Naive thymus-derived CD4-positive, alpha-beta T cell (primary cell): ENCODE data around the gene ELMO1. TPM values are rescaled to one million over a fixed set of nuclear protein-coding genes. Genes with fewer than 3 reads are reported as not detected.

ENCODE experiments used
- ATAC-seq: fragments of 150-1000 bp; cut with Tn5 transposase; 2 replicates; pipeline ENCODE4 v1.10.0; 2021; ENCODE audit warnings: mild to moderate bottlenecking, moderate library complexity
- CTCF ChIA-PET: fragments of 350-600 bp; sonication (Branson Sonifier 250); formaldehyde crosslinking; loops from one replicate; lab custom pipeline; 2021; ENCODE audit warnings: antibody characterized with exemption; lab: Charles Lee
- POLR2A ChIA-PET: fragments of 350-600 bp; sonication (Branson Sonifier 250); formaldehyde crosslinking; loops from one replicate; lab custom pipeline; 2021; ENCODE audit warnings: antibody characterized with exemption, inconsistent platforms; lab: Charles Lee
- DNase-seq, 9 donors: peaks; one replicate each; pipeline versions ENCODE4 v3.0.0 to v3.0.0-alpha.2; 2020 to 2022; ENCODE audit warnings: mixed read lengths in 1 of 9
- H3K27ac ChIP-seq: one replicate; pipeline ENCODE4 v1.7.0; 2013; ENCODE audit warnings: mild to moderate bottlenecking, low read depth, low read length, moderate library complexity
- H3K27me3 ChIP-seq, 2 donors: one replicate each; pipeline ENCODE4 v1.7.0; 2013; ENCODE audit warnings: low read length in 2 of 2, mild to moderate bottlenecking in 2 of 2, moderate library complexity in 2 of 2; ENCODE audit not compliant: control insufficient read depth in 2 of 2, insufficient read depth in 2 of 2
- H3K36me3 ChIP-seq, 3 experiments: 1 replicate in 2 of 3; 2 replicates in 1 of 3; pipeline ENCODE4 v1.7.0; 2013; ENCODE audit warnings: low read length in 3 of 3, mild to moderate bottlenecking in 3 of 3, moderate library complexity in 1 of 3; ENCODE audit not compliant: insufficient read depth in 3 of 3, control insufficient read depth in 2 of 3
- H3K4me1 ChIP-seq, 2 donors: one replicate each; pipeline ENCODE4 v1.7.0; 2013; ENCODE audit warnings: low read length in 2 of 2, mild to moderate bottlenecking in 2 of 2, moderate library complexity in 1 of 2; ENCODE audit not compliant: control insufficient read depth in 2 of 2, insufficient read depth in 2 of 2
- H3K4me3 ChIP-seq: 2 replicates; pipeline ENCODE4 v1.7.0; 2013; ENCODE audit warnings: mild to moderate bottlenecking, low read length
- H3K9me3 ChIP-seq, 3 experiments: 1 replicate in 2 of 3; 2 replicates in 1 of 3; pipeline ENCODE4 v1.7.0; 2013; ENCODE audit warnings: low read length in 3 of 3; ENCODE audit not compliant: control insufficient read depth in 2 of 3
- H3K27ac Mint-ChIP-seq, 9 donors: one replicate each; pipeline ENCODE4 v1.8.0; 2020 to 2022; ENCODE audit warnings: mixed read lengths in 9 of 9, mild to moderate bottlenecking in 8 of 9, moderate library complexity in 5 of 9, inconsistent platforms in 2 of 9
- H3K27me3 Mint-ChIP-seq, 5 donors: one replicate each; pipeline ENCODE4 v1.8.0; 2021 to 2022; ENCODE audit warnings: mixed read lengths in 5 of 5, mild to moderate bottlenecking in 1 of 5
- H3K36me3 Mint-ChIP-seq, 5 donors: one replicate each; pipeline ENCODE4 v1.8.0; 2020 to 2022; ENCODE audit warnings: mixed read lengths in 5 of 5, mild to moderate bottlenecking in 3 of 5, inconsistent platforms in 1 of 5
- H3K4me1 Mint-ChIP-seq, 7 donors: one replicate each; pipeline ENCODE4 v1.8.0; 2020 to 2022; ENCODE audit warnings: mixed read lengths in 7 of 7, mild to moderate bottlenecking in 3 of 7, inconsistent platforms in 1 of 7
- H3K4me3 Mint-ChIP-seq, 10 donors: one replicate each; pipeline ENCODE4 v1.8.0; 2020 to 2022; ENCODE audit warnings: mild to moderate bottlenecking in 10 of 10, mixed read lengths in 10 of 10, moderate library complexity in 6 of 10, inconsistent platforms in 2 of 10
- H3K9me3 Mint-ChIP-seq, 11 donors: one replicate each; pipeline ENCODE4 v1.8.0; 2020 to 2022; ENCODE audit warnings: mixed read lengths in 11 of 11, mild to moderate bottlenecking in 4 of 11, inconsistent platforms in 1 of 11, moderate library complexity in 1 of 11
- intact Hi-C, 2 donors: fragments of 100-400 bp; cut with micrococcal nuclease; formaldehyde crosslinking; loops; one replicate each; pipeline ENCODE4 v1.15.1; 2023
- polyA plus RNA-seq, 2 donors: library from polyadenylated mRNA; unstranded; fragments of 300-500 nt; fragmentation: Illumina TruSeq; gene quantifications; one replicate each; pipeline ENCODE4 v1.2.3, GENCODE V29; 2021
- total RNA-seq, 6 experiments: library from RNA in 5 of 6; stranded (reverse) in 5 of 6; gene quantifications; 1 replicate in 5 of 6; 2 replicates in 1 of 6; pipeline ENCODE4 v1.2.3 and lab custom pipeline; 2021 to 2026

The ELMO1 gene
- total and polyA plus RNA-seq, 7 experiments from 2014 or later: 63.6 to 160 (median 124) TPM

DNA sequence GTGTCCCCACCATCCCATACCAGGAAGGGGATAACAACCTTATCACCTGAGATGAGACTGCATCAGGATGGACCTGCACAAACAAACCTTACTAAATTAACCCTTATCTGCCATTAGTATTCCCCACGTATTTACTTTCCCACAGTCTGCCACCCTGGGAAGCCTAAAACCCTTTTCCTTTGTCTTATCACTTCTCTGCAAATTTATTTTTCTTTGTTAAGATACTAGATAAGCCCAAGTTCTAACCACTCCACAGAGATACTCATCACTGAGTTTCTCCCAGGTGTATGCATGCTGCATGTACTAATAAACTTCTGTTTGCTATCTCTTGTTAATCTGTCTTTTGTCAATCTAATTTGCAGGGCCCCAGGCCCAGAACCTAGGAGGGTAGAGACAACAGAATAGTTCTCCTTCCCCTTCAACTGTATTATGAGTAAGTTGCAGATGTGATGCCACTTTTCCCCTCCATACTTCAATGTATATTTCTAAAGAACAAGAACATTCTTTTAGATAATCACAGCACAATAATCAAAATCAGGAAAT is 66.0 kb downstream of the ELMO1 start:
- H3K36me3 Mint-ChIP-seq: peaks cover 7 to 51% (median 24%) of the 10 kb centered on the region in 5 donors
- H3K4me3 Mint-ChIP-seq: no peak overlapping the region
- Histone ChIP-seq H3K36me3 (no peaks in the 10 kb centered on the region), H3K27ac (no peak overlapping the region), H3K27me3 (no peaks in the 10 kb centered on the region), H3K9me3 (no peaks in the 10 kb centered on the region), H3K4me3 (no peak overlapping the region), H3K4me1 (no peaks in the 10 kb centered on the region)
- no peak for DNase-seq
- no peak for ATAC-seq
- no peaks in the 10 kb centered on the region for H3K27me3 Mint-ChIP-seq
- CTCF ChIA-PET: no interaction called here
- peaks cover 23 to 61% (median 35%) of the 10 kb centered on the region in 7 donors for H3K4me1 Mint-ChIP-seq
- peaks cover 0 to 13% (median 2%) of the 10 kb centered on the region in 11 donors for H3K9me3 Mint-ChIP-seq
- peak overlapping the region in 3 of 9 donors; percentile 11 to 33 (median 28) for H3K27ac Mint-ChIP-seq
- POLR2A ChIA-PET: no interaction called here
- intact Hi-C loops: loop anchor here in 1 of 2 donors (2.0 kb wide), 1 partner anchor 18 kb away; no protein-coding TSS in a partner anchor

DNA sequence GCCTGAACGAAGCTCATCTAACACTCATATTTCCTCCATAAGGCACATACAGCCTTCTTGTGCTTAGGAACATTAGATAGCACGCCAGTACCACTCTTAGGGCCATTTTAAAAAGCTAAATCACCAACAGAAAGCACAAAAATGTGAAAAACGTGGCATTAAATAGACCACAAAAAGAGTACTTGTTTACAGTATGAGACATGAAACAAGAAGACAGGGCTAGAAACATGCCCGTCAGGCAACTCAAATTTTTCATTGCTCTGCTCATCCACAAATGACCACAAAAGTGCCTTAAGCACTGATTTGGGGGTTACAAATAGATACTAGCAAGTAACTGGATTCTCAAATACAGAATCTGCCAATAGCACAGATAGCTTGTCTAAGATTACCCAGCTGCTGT is 67.8 kb downstream of the ELMO1 start:
- Mint-ChIP-seq H3K27ac (peak overlapping the region in 1 of 9 donors; percentile 56), H3K27me3 (no peaks in the 10 kb centered on the region), H3K9me3 (peaks cover 2 to 28% (median 6%) of the 10 kb centered on the region in 11 donors), H3K4me3 (no peak overlapping the region), H3K36me3 (peaks cover 13 to 60% (median 40%) of the 10 kb centered on the region in 5 donors), H3K4me1 (peaks cover 24 to 68% (median 43%) of the 10 kb centered on the region in 7 donors)
- Histone ChIP-seq H3K4me3 (no peak overlapping the region), H3K9me3 (peaks cover 0 to 4% (median 0%) of the 10 kb centered on the region in 3 experiments), H3K27ac (no peak overlapping the region), H3K36me3 (no peaks in the 10 kb centered on the region), H3K27me3 (no peaks in the 10 kb centered on the region), H3K4me1 (no peaks in the 10 kb centered on the region)
- ChIA-PET POLR2A (interaction anchor here (1.4 kb wide), 1 partner anchor 64 kb away, joined by 3 read pairs; no protein-coding TSS in a partner anchor), CTCF (interaction anchor here (0.5 kb wide), 1 partner anchor 199 kb away, joined by 3 read pairs; no protein-coding TSS in a partner anchor)
- DNase-seq: no peak
- intact Hi-C loops: no loop called here
- ATAC-seq: no peak

DNA sequence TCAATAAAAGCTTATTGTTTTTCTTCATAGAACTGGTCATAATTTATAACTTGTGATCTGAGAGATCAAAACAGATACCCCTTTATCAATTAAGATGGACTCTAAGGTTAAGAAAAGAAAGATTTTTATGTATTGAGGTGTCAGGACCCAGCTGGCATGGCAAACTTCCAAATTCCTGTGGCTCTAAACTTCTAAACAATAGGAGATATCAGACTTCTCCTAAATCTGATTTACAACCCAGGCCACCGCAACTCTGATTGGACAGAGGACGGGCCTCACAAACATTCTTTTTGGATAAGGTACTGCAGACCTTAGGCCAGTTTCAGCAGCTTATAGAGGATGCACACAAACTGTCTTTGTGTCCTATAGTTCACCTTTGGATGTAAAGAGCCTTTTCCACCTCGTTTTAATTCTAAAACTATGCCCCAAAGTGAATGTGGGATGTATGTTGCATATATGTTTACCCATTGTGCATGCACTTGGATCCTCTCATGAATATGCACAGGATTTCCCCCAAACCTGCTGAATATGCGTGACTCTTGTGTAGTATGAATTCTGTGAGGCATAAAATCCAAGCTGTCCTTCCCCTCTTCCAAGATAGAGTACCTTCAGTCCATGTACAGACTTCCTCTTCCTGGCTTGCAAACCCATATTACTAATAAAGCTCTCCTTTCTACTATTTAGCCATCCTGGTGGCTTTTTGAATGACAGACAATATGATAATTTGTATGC is 69.0 kb downstream of the ELMO1 start:
- no peaks in the 10 kb centered on the region for H3K27me3 Mint-ChIP-seq
- peaks cover 13 to 60% (median 45%) of the 10 kb centered on the region in 5 donors for H3K36me3 Mint-ChIP-seq
- POLR2A ChIA-PET: no interaction called here
- ATAC-seq (no peak), DNase-seq (no peak)
- intact Hi-C loops: no loop called here
- no peak overlapping the region for H3K27ac ChIP-seq
- peak overlapping the region in 3 of 9 donors; percentile 1 to 64 (median 53) for H3K27ac Mint-ChIP-seq
- H3K9me3 ChIP-seq: peaks cover 0 to 4% (median 0%) of the 10 kb centered on the region in 3 experiments
- no peak overlapping the region for H3K4me3 ChIP-seq
- H3K4me1 Mint-ChIP-seq: peaks cover 20 to 63% (median 41%) of the 10 kb centered on the region in 7 donors
- no peak overlapping the region for H3K4me3 Mint-ChIP-seq
- CTCF ChIA-PET: no interaction called here
- peaks cover 2 to 28% (median 6%) of the 10 kb centered on the region in 11 donors for H3K9me3 Mint-ChIP-seq
- H3K36me3 ChIP-seq: no peaks in the 10 kb centered on the region
- no peaks in the 10 kb centered on the region for H3K4me1 ChIP-seq
- H3K27me3 ChIP-seq: no peaks in the 10 kb centered on the region

- H3K27ac ChIP-seq: no peak overlapping the region
- no peaks in the 10 kb centered on the region for H3K36me3 ChIP-seq
- Mint-ChIP-seq H3K4me3 (no peak overlapping the region), H3K27me3 (no peaks in the 10 kb centered on the region), H3K9me3 (peaks cover 2 to 28% (median 6%) of the 10 kb centered on the region in 11 donors), H3K27ac (no peak overlapping the region), H3K4me1 (peaks cover 11 to 50% (median 33%) of the 10 kb centered on the region in 7 donors), H3K36me3 (peaks cover 13 to 60% (median 46%) of the 10 kb centered on the region in 5 donors)
- ChIA-PET CTCF (no interaction called here), POLR2A (no interaction called here)
- DNase-seq (no peak), ATAC-seq (peak; percentile 38)
- H3K27me3 ChIP-seq: no peaks in the 10 kb centered on the region
- no peaks in the 10 kb centered on the region for H3K4me1 ChIP-seq
- intact Hi-C loops: no loop called here
- no peak overlapping the region for H3K4me3 ChIP-seq
- H3K9me3 ChIP-seq: peaks cover 0 to 4% (median 0%) of the 10 kb centered on the region in 3 experiments
Measured at GRCh38 chr7:37377231-37377630, 71.4 kb downstream of the ELMO1 start.

- no peak overlapping the region for H3K4me3 ChIP-seq
- peak overlapping the region in 3 of 9 donors; percentile 8 to 72 (median 54) for H3K27ac Mint-ChIP-seq
- ATAC-seq (no peak), DNase-seq (no peak)
- no peaks in the 10 kb centered on the region for H3K27me3 Mint-ChIP-seq
- H3K36me3 Mint-ChIP-seq: peaks cover 13 to 59% (median 46%) of the 10 kb centered on the region in 5 donors
- peaks cover 11 to 50% (median 33%) of the 10 kb centered on the region in 7 donors for H3K4me1 Mint-ChIP-seq
- no peaks in the 10 kb centered on the region for H3K4me1 ChIP-seq
- peaks cover 2 to 28% (median 6%) of the 10 kb centered on the region in 11 donors for H3K9me3 Mint-ChIP-seq
- no peak overlapping the region for H3K27ac ChIP-seq
- ChIA-PET CTCF (no interaction called here), POLR2A (no interaction called here)
- no peaks in the 10 kb centered on the region for H3K27me3 ChIP-seq
- intact Hi-C loops: no loop called here
- peaks cover 0 to 4% (median 0%) of the 10 kb centered on the region in 3 experiments for H3K9me3 ChIP-seq
- H3K4me3 Mint-ChIP-seq: no peak overlapping the region
- H3K36me3 ChIP-seq: no peaks in the 10 kb centered on the region
Measured at GRCh38 chr7:37376386-37376785, 72.3 kb downstream of the ELMO1 start.

GRCh38 chr7:37372750-37373149 is 75.9 kb downstream of the ELMO1 start:
- intact Hi-C loops: no loop called here
- Mint-ChIP-seq H3K4me3 (no peak overlapping the region), H3K36me3 (peaks cover 6 to 39% (median 27%) of the 10 kb centered on the region in 5 donors), H3K27me3 (no peaks in the 10 kb centered on the region), H3K27ac (no peak overlapping the region), H3K4me1 (peaks cover 16 to 48% (median 27%) of the 10 kb centered on the region in 7 donors), H3K9me3 (peaks cover 0 to 15% (median 6%) of the 10 kb centered on the region in 11 donors)
- DNase-seq (no peak), ATAC-seq (no peak)
- Histone ChIP-seq H3K4me3 (no peak overlapping the region), H3K9me3 (peaks cover 0 to 4% (median 0%) of the 10 kb centered on the region in 3 experiments), H3K27ac (no peak overlapping the region), H3K27me3 (no peaks in the 10 kb centered on the region), H3K4me1 (no peaks in the 10 kb centered on the region), H3K36me3 (no peaks in the 10 kb centered on the region)
- ChIA-PET CTCF (no interaction called here), POLR2A (no interaction called here)
